ENCODE results near the gene AGAP1. TPM values are rescaled to one million over a fixed set of nuclear protein-coding genes. Genes with fewer than 3 reads are reported as not detected.

AGAP1 gene
- total and polyA plus RNA-seq, 4 donors, result 36.1 to 79.4 (median 52.6) TPM

DNA sequence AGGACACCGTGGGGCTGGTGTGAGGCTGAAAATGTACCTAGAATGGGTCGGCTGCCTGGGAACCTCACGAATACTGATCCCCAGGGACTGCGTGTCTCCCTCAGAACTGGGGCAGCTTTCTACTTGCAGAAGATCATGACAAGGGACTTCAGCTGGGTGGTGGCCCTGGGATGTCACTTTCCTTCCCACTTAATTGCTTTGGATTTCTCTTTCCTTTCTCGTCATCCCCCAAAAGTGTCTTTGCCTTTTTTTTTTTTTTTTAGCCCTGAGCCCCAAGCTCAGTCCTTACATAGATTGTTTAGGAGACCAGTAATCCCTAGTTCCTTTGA lies 395.4 kb downstream of the AGAP1 start:
- H3K4me1 ChIP-seq (ENCODE audit: control insufficient read depth, insufficient read depth, low read length), result no peaks in the 10 kb centered on the region
- H3K27ac ChIP-seq (ENCODE audit: low read depth, low read length), result no peak overlapping the region
- WGBS (ENCODE audit: insufficient coverage), result 78% methylated on average over 4 of the region's 5 CpGs
- no peak for DNase-seq (ENCODE audit: low read depth in 4 of 6, low spot score in 6 of 6)
- H3K27me3 ChIP-seq (ENCODE audit: control insufficient read depth, insufficient read depth, low read length), result no peaks in the 10 kb centered on the region
- H3K9me3 ChIP-seq (ENCODE audit: control insufficient read depth, insufficient read depth, low read length), result no peaks in the 10 kb centered on the region
- H3K36me3 ChIP-seq (ENCODE audit: control insufficient read depth, insufficient read depth, low read length), result peaks cover 20% of the 10 kb centered on the region
- no peak overlapping the region for H3K4me3 ChIP-seq (ENCODE audit: low read depth, low read length)

DNA sequence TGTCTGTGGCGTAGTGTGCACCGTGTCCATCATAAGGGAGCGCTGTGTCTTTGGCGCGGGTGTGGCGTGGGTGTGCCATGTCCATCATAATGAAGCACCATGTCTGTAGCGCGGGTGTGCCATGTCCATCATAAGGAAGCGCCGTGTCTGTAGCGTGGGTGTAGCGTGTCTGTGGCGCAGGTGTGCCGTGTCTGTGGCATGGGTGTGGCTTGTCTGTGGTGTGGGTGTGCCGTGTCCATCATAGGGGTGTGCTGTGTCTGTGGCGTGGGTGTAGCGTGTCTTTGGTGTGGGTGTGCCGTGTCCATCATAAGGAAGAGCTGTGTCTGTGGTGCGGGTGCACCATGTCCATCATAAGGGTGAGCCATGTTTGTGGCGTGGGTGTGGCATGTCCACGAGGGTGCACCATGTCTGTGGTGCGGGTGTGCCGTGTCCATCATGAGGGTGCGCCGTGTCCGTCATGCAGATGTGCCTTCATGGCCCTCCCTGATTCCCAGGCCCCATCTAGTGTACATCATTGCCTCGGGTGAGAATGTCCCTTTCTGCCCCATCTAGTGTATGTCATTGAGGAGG lies 399.4 kb downstream of the AGAP1 start:
- no peak overlapping the region for H3K27ac ChIP-seq (ENCODE audit: low read depth, low read length)
- DNase-seq (ENCODE audit: low read depth in 4 of 6, low spot score in 6 of 6), result no peak
- WGBS (ENCODE audit: insufficient coverage), result 98% methylated on average over 24 of the region's 27 CpGs

DNA sequence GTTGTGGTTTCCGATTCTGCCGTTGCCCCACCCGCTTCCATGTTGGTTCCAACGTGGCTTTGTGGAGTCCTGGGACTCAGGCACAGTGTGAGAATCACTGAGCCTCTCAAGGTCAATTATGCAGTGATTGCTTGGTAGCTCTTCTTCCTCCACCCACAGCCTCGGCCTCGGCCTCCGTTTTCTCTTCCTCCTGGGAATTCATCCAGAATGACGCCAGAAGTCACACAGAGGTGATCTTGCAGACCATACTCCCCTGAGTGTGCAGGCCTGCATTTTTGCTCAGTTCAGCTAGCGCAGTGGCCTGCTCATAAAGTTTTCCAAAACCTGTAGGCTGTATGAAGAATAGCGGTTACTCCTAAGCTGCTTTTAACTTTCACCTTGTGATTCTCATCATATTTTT lies 401.0 kb downstream of the AGAP1 start:
- 99% methylated on average over 9 of the region's 10 CpGs for WGBS (ENCODE audit: insufficient coverage)
- peaks cover 12% of the 10 kb centered on the region for H3K36me3 ChIP-seq (ENCODE audit: control insufficient read depth, insufficient read depth, low read length)
- H3K27me3 ChIP-seq (ENCODE audit: control insufficient read depth, insufficient read depth, low read length), result no peaks in the 10 kb centered on the region
- H3K9me3 ChIP-seq (ENCODE audit: control insufficient read depth, insufficient read depth, low read length), result no peaks in the 10 kb centered on the region
- no peak for DNase-seq (ENCODE audit: low read depth in 4 of 6, low spot score in 6 of 6)
- no peak overlapping the region for H3K27ac ChIP-seq (ENCODE audit: low read depth, low read length)
- H3K4me3 ChIP-seq (ENCODE audit: low read depth, low read length), result no peak overlapping the region
- no peaks in the 10 kb centered on the region for H3K4me1 ChIP-seq (ENCODE audit: control insufficient read depth, insufficient read depth, low read length)

More for the DNA sequence above, 399.4 kb downstream of the AGAP1 start:
- Histone ChIP-seq H3K9me3 (ENCODE audit: control insufficient read depth, insufficient read depth, low read length) (no peaks in the 10 kb centered on the region), H3K27me3 (ENCODE audit: control insufficient read depth, insufficient read depth, low read length) (no peaks in the 10 kb centered on the region), H3K36me3 (ENCODE audit: control insufficient read depth, insufficient read depth, low read length) (peaks cover 17% of the 10 kb centered on the region), H3K4me1 (ENCODE audit: control insufficient read depth, insufficient read depth, low read length) (no peaks in the 10 kb centered on the region), H3K4me3 (ENCODE audit: low read depth, low read length) (no peak overlapping the region)

DNA sequence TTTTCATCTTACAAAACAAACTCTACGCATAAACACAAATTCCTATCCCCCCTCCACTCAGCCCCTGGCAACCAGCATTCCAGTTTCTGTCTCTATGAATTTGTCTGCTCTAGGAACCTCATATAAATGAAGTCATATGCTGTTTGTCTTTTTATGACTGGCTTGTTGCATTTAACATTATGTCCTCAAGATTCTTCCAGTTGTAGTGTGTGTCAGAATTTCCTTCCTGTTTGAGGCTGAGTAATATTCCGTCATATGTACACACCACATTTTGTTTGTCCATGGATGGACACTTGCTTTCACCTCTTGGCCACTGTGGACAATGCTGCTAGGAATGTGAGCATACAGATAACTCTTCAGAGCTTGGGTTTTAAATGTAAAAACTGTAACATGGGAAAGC lies 402.2 kb downstream of the AGAP1 start:
- Histone ChIP-seq H3K4me1 (ENCODE audit: control insufficient read depth, insufficient read depth, low read length) (no peaks in the 10 kb centered on the region), H3K9me3 (ENCODE audit: control insufficient read depth, insufficient read depth, low read length) (no peaks in the 10 kb centered on the region), H3K36me3 (ENCODE audit: control insufficient read depth, insufficient read depth, low read length) (peaks cover 12% of the 10 kb centered on the region), H3K27me3 (ENCODE audit: control insufficient read depth, insufficient read depth, low read length) (no peaks in the 10 kb centered on the region), H3K4me3 (ENCODE audit: low read depth, low read length) (no peak overlapping the region), H3K27ac (ENCODE audit: low read depth, low read length) (no peak overlapping the region)
- WGBS (ENCODE audit: insufficient coverage), result no CpG with 5 or more reads among the region's 2 CpGs
- DNase-seq (ENCODE audit: low read depth in 4 of 6, low spot score in 6 of 6), result no peak

DNA sequence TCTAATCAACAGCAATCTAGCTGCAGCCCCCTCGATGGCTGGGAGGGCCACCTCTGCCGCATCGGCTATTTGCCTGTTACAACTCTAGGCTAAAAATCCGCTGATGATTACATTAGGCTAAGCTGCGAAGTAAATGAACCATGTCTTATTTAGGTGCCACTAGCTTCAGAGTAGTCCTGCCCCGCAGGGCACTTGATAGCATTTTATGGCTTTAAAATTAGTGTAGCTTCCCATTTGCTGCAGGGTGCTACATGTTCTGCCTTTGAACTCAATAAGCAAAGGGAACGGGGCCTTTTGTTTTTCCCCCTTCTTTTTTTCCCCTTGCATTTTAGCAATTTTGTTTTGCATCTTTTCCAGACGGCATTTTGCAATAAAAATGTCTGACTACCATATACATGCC lies 404.1 kb downstream of the AGAP1 start:
- Histone ChIP-seq H3K4me3 (ENCODE audit: low read depth, low read length) (no peak overlapping the region), H3K27ac (ENCODE audit: low read depth, low read length) (no peak overlapping the region), H3K4me1 (ENCODE audit: control insufficient read depth, insufficient read depth, low read length) (no peaks in the 10 kb centered on the region), H3K27me3 (ENCODE audit: control insufficient read depth, insufficient read depth, low read length) (no peaks in the 10 kb centered on the region), H3K36me3 (ENCODE audit: control insufficient read depth, insufficient read depth, low read length) (peaks cover 8% of the 10 kb centered on the region), H3K9me3 (ENCODE audit: control insufficient read depth, insufficient read depth, low read length) (no peaks in the 10 kb centered on the region)
- DNase-seq (ENCODE audit: low read depth in 4 of 6, low spot score in 6 of 6), result peak in 1 of 6 donors; percentile 85
- WGBS (ENCODE audit: insufficient coverage), result 52% methylated on average over 5 of the region's 8 CpGs

DNA sequence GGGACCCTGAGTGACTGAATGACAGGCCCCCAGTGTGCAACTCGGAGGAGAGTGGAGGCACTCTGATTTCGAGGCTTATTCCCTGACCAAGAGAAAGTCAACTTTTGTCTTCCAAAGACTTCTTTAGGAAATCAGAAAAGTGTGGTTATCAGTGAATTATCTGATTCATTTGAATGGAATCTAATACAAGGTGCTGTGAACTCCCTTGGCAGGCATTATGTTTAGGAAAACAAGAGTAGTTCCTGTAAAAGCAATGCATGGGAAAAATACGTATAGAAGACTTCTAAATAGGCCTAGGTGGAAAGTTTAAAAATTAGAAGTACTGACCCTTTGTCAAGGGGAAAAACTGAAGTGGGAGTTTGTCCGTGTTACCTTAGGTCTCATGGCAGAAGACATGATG lies 404.9 kb downstream of the AGAP1 start:
- no peak for DNase-seq (ENCODE audit: low read depth in 4 of 6, low spot score in 6 of 6)
- peaks cover 2% of the 10 kb centered on the region for H3K36me3 ChIP-seq (ENCODE audit: control insufficient read depth, insufficient read depth, low read length)
- no peak overlapping the region for H3K4me3 ChIP-seq (ENCODE audit: low read depth, low read length)
- 83% methylated on average over 4 of the region's 4 CpGs for WGBS (ENCODE audit: insufficient coverage)
- H3K9me3 ChIP-seq (ENCODE audit: control insufficient read depth, insufficient read depth, low read length), result no peaks in the 10 kb centered on the region
- no peak overlapping the region for H3K27ac ChIP-seq (ENCODE audit: low read depth, low read length)
- no peaks in the 10 kb centered on the region for H3K27me3 ChIP-seq (ENCODE audit: control insufficient read depth, insufficient read depth, low read length)
- H3K4me1 ChIP-seq (ENCODE audit: control insufficient read depth, insufficient read depth, low read length), result peaks cover under 1% of the 10 kb centered on the region

DNA sequence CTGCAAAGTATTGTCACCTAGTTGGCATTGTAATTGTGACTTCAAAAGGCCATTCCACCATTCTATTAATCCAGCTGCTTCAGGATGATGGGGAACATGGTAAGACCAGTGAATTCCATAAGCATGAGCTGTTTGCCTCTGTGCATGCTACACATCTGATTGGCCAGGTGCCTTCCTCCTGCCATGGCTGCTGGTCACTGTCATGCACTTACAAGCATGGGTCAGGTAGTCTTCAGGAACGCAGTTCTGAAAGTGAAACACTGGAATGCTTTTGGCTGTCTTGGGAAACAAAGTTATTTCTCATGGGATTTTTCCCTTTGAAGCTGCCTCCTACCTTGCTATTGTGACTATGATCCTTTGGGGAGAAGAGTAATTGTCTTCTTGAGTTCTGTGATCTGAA lies 406.8 kb downstream of the AGAP1 start:
- H3K27me3 ChIP-seq (ENCODE audit: control insufficient read depth, insufficient read depth, low read length), result no peaks in the 10 kb centered on the region
- peaks cover 2% of the 10 kb centered on the region for H3K36me3 ChIP-seq (ENCODE audit: control insufficient read depth, insufficient read depth, low read length)
- H3K4me3 ChIP-seq (ENCODE audit: low read depth, low read length), result no peak overlapping the region
- H3K27ac ChIP-seq (ENCODE audit: low read depth, low read length), result no peak overlapping the region
- peaks cover 9% of the 10 kb centered on the region for H3K4me1 ChIP-seq (ENCODE audit: control insufficient read depth, insufficient read depth, low read length)
- no peak for DNase-seq (ENCODE audit: low read depth in 4 of 6, low spot score in 6 of 6)
- 100% methylated on average over 1 of the region's 1 CpG for WGBS (ENCODE audit: insufficient coverage)
- no peaks in the 10 kb centered on the region for H3K9me3 ChIP-seq (ENCODE audit: control insufficient read depth, insufficient read depth, low read length)

DNA sequence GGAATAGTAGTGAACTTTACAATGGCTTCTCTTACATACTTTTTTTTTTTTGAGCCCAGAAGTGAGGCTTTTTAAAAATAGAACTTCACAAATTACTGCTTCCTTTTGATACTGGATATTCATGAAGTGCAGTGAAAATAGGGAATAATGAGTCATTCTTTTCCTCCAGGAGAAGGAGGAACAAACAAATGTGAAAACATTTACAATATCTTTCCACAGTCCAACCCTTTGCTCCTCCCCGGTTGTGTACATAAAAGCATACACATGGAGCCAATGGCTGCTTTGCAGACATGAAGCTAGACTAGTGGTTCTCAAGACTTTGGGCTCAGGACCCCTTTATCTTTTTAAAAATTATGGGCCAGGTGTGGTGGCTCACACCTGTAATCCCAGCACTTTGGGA lies 407.4 kb downstream of the AGAP1 start:
- DNase-seq (ENCODE audit: low read depth in 4 of 6, low spot score in 6 of 6), result no peak
- no peak overlapping the region for H3K27ac ChIP-seq (ENCODE audit: low read depth, low read length)
- H3K4me3 ChIP-seq (ENCODE audit: low read depth, low read length), result no peak overlapping the region
- H3K9me3 ChIP-seq (ENCODE audit: control insufficient read depth, insufficient read depth, low read length), result no peaks in the 10 kb centered on the region
- H3K27me3 ChIP-seq (ENCODE audit: control insufficient read depth, insufficient read depth, low read length), result no peaks in the 10 kb centered on the region
- H3K4me1 ChIP-seq (ENCODE audit: control insufficient read depth, insufficient read depth, low read length), result peaks cover 9% of the 10 kb centered on the region
- no CpG with 5 or more reads among the region's 1 CpG for WGBS (ENCODE audit: insufficient coverage)
- H3K36me3 ChIP-seq (ENCODE audit: control insufficient read depth, insufficient read depth, low read length), result peaks cover 2% of the 10 kb centered on the region

DNA sequence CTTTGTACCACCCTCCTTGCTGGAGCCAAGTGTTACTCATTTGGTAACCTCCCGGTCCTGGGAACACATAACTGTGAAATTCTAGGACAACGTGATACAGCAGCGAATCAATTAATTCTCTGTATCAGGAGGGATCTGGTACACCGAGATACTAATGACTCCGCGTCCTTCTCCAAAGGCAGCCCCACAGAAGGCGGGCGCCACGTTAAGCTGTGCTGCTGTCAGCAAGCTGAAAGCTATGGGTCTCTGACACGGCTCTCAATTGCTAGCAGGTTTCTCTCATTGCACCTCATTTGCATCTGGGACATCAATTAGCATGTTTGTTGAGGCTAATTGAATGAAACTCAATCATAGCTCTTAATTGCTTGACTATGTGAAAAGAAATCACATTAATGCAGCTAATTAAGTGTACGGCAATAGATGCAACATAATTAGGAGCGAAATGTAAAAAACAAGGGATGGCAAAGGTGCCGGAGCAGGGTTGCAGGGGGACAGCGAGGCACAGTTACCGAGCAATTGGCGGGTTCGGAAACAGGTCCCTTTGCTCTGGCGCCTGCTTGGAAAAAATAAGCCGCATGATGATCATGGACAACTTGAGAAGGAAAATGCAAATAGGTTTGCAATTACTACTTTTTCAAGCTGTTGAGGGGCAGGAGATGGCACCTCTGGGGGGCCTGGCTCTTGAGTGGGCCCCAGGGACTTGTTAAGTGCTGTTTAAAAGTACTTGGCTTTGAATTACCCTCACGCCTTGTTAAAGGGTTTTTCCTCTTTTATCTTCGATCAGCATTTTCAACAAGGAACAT lies 410.1 kb downstream of the AGAP1 start:
- Histone ChIP-seq H3K36me3 (ENCODE audit: control insufficient read depth, insufficient read depth, low read length) (peaks cover 3% of the 10 kb centered on the region), H3K27ac (ENCODE audit: low read depth, low read length) (no peak overlapping the region), H3K27me3 (ENCODE audit: control insufficient read depth, insufficient read depth, low read length) (no peaks in the 10 kb centered on the region), H3K9me3 (ENCODE audit: control insufficient read depth, insufficient read depth, low read length) (no peaks in the 10 kb centered on the region), H3K4me1 (ENCODE audit: control insufficient read depth, insufficient read depth, low read length) (peaks cover 9% of the 10 kb centered on the region), H3K4me3 (ENCODE audit: low read depth, low read length) (no peak overlapping the region)
- peak in 2 of 6 donors; percentile 76 to 80 for DNase-seq (ENCODE audit: low read depth in 4 of 6, low spot score in 6 of 6)
- WGBS (ENCODE audit: insufficient coverage), result 49% methylated on average over 19 of the region's 21 CpGs

DNA sequence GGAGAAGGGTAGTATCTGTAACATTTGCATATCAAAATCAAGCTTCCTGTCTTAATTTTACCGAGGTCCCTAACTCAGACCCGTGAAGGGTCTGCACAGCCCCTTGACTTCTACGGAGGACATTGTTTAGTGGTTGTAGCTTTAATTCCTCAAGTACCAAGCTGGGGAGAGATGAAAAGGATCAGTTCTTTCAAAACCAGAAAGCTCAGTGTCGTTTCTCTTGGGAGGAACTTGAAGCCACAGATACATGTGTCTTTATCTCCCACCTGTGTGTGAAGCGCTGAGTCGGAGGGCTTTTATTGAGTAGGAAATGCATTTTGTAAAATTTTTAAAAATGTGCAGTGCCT lies 410.7 kb downstream of the AGAP1 start:
- Histone ChIP-seq H3K4me1 (ENCODE audit: control insufficient read depth, insufficient read depth, low read length) (peaks cover 9% of the 10 kb centered on the region), H3K27me3 (ENCODE audit: control insufficient read depth, insufficient read depth, low read length) (no peaks in the 10 kb centered on the region), H3K36me3 (ENCODE audit: control insufficient read depth, insufficient read depth, low read length) (peaks cover 4% of the 10 kb centered on the region), H3K4me3 (ENCODE audit: low read depth, low read length) (no peak overlapping the region), H3K27ac (ENCODE audit: low read depth, low read length) (no peak overlapping the region), H3K9me3 (ENCODE audit: control insufficient read depth, insufficient read depth, low read length) (no peaks in the 10 kb centered on the region)
- WGBS (ENCODE audit: insufficient coverage), result 0% methylated on average over 1 of the region's 6 CpGs
- no peak for DNase-seq (ENCODE audit: low read depth in 4 of 6, low spot score in 6 of 6)

Measured in spinal cord (tissue), 10 donors.